Stimulated activated CD4-positive, alpha-beta T cell treated with anti-CD3 and anti-CD28 coated beads, Interleukin-15, amount 100 ng/mL, for 24 hours (primary cell): Measurements from ENCODE around the gene BRD4.
A peak's percentile ranks its signal among the peaks of the same experiment; 100 is the strongest.

Experiments
- DNase-seq: peaks from one replicate; pipeline ENCODE4 v3.0.0-alpha.2; 2020

BRD4 gene

GRCh38 chr19:15288146-15288963 is 44.0 kb downstream of the BRD4 start:
- no peak for DNase-seq

- DNase-seq = no peak
Observed at GRCh38 chr19:15287496-15287895, 44.8 kb downstream of the BRD4 start.

- DNase-seq = no peak
Observed at GRCh38 chr19:15286688-15287365, 45.5 kb downstream of the BRD4 start.

GRCh38 chr19:15285896-15286591 is 46.3 kb downstream of the BRD4 start:
- DNase-seq = no peak

GRCh38 chr19:15284896-15285295 is 47.4 kb downstream of the BRD4 start:
- DNase-seq = no peak

- DNase-seq = no peak
Observed at GRCh38 chr19:15284091-15284490, 48.2 kb downstream of the BRD4 start.

GRCh38 chr19:15283141-15283883 is 49.0 kb downstream of the BRD4 start:
- peak; percentile 63 for DNase-seq

GRCh38 chr19:15282311-15282705 is 50.0 kb downstream of the BRD4 start:
- DNase-seq = no peak

GRCh38 chr19:15280915-15281683 is 51.2 kb downstream of the BRD4 start:
- no peak for DNase-seq

- DNase-seq = no peak
Observed at GRCh38 chr19:15280048-15280725, 52.2 kb downstream of the BRD4 start.

- no peak for DNase-seq
Observed at GRCh38 chr19:15279326-15279904, 52.9 kb downstream of the BRD4 start.

- DNase-seq = no peak
Observed at GRCh38 chr19:15276620-15277215, 55.6 kb downstream of the BRD4 start.

GRCh38 chr19:15274477-15274876 is 57.9 kb downstream of the BRD4 start:
- no peak for DNase-seq

GRCh38 chr19:15269806-15270205 is 62.5 kb downstream of the BRD4 start:
- DNase-seq = no peak

GRCh38 chr19:15268928-15269253 is 63.4 kb downstream of the BRD4 start:
- no peak for DNase-seq

GRCh38 chr19:15268192-15268927 is 64.0 kb downstream of the BRD4 start:
- no peak for DNase-seq

GRCh38 chr19:15266683-15267082 is 65.7 kb downstream of the BRD4 start:
- DNase-seq = no peak

GRCh38 chr19:15265850-15266248 is 66.5 kb downstream of the BRD4 start:
- DNase-seq = no peak

GRCh38 chr19:15265214-15265849 is 67.0 kb downstream of the BRD4 start:
- DNase-seq = no peak

GRCh38 chr19:15264933-15265206 is 67.5 kb downstream of the BRD4 start:
- DNase-seq = no peak
